H1 (cell line): Measurements from ENCODE around the gene HRH4. TPM values are rescaled to one million over a fixed set of nuclear protein-coding genes. Genes with fewer than 3 reads are reported as not detected.

Experiments
- CTCF ChIA-PET: fragments of 300-600 bp; sonication (Branson Sonifier 250); formaldehyde crosslinking; loops from one replicate; lab custom pipeline; 2021; ENCODE audit not compliant: partially characterized antibody; lab: Charles Lee
- POLR2A ChIA-PET: fragments of 300-600 bp; sonication (Branson Sonifier 250); formaldehyde crosslinking; loops from one replicate; lab custom pipeline; 2021; ENCODE audit warnings: inconsistent platforms; ENCODE audit not compliant: partially characterized antibody; lab: Charles Lee
- DNase-seq, 2 experiments: peaks; one replicate each; pipeline versions ENCODE4 v3.0.0 to v3.0.0-alpha.2; 2010 to 2022; ENCODE audit warnings: low spot score in 2 of 2, low read depth in 1 of 2, mixed read lengths in 1 of 2
- FAIRE-seq: peaks from 2 replicates; lab custom pipeline; 2011; peaks lifted over from hg19 to GRCh38; lab: Jason Lieb, UNC
- H2AFZ ChIP-seq: 2 replicates; pipeline ENCODE4 v1.8.1; 2012; ENCODE audit warnings: low read length, inconsistent platforms
- H2AK5ac ChIP-seq: 2 replicates; pipeline ENCODE4 v1.6.1; 2013; ENCODE audit warnings: low read depth, low read length
- H2BK120ac ChIP-seq: replicated peaks from 2 replicates; pipeline ENCODE3; 2013; ENCODE audit warnings: low read depth, low read length, inconsistent platforms
- H2BK12ac ChIP-seq: 2 replicates; pipeline ENCODE4 v1.6.1; 2013; ENCODE audit warnings: low read depth, low read length
- H2BK15ac ChIP-seq: 2 replicates; pipeline ENCODE4 v1.6.1; 2013; ENCODE audit warnings: low read length
- H2BK20ac ChIP-seq: 2 replicates; pipeline ENCODE4 v1.6.1; 2013; ENCODE audit warnings: low read length
- H2BK5ac ChIP-seq: 2 replicates; pipeline ENCODE4 v1.6.1; 2013; ENCODE audit warnings: low read depth, low read length
- H3K14ac ChIP-seq: 2 replicates; pipeline ENCODE4 v1.6.1; 2013; ENCODE audit warnings: inconsistent platforms; ENCODE audit not compliant: insufficient read length
- H3K18ac ChIP-seq: 2 replicates; pipeline ENCODE4 v1.6.1; 2013; ENCODE audit warnings: low read length; ENCODE audit errors: extremely low read depth
- H3K23ac ChIP-seq: 2 replicates; pipeline ENCODE4 v1.6.1; 2013; ENCODE audit warnings: inconsistent platforms; ENCODE audit not compliant: insufficient read length
- H3K23me2 ChIP-seq: 2 replicates; pipeline ENCODE4 v1.6.1; 2013; ENCODE audit warnings: low read depth, low read length
- H3K27ac ChIP-seq: 2 replicates; pipeline ENCODE4 v1.6.1; 2011; ENCODE audit warnings: low read depth, low read length, inconsistent platforms
- H3K27me3 ChIP-seq, 4 experiments: replicated peaks in 1 of 4; 1 replicate in 1 of 4; 2 replicates in 3 of 4; pipeline versions ENCODE4 v1.6.1 to v1.8.1; 2011 to 2013; ENCODE audit warnings: low read length in 3 of 4, mild to moderate bottlenecking in 3 of 4, inconsistent platforms in 2 of 4, mixed read lengths in 2 of 4, moderate library complexity in 1 of 4; ENCODE audit not compliant: control insufficient read depth in 3 of 4, insufficient read depth in 3 of 4; ENCODE audit errors: extremely low read depth in 1 of 4
- H3K36me3 ChIP-seq, 4 experiments: 2 replicates each; pipeline versions ENCODE4 v1.6.1 to v1.8.1; 2011 to 2013; ENCODE audit warnings: mild to moderate bottlenecking in 4 of 4, low read length in 3 of 4, moderate library complexity in 2 of 4, control low read depth in 1 of 4, inconsistent platforms in 1 of 4; ENCODE audit not compliant: insufficient read depth in 4 of 4, control insufficient read depth in 2 of 4
- H3K4ac ChIP-seq: replicated peaks from 2 replicates; pipeline ENCODE3; 2013; ENCODE audit warnings: low read length, low read depth, mixed read lengths, inconsistent platforms; ENCODE audit not compliant: insufficient read length
- H3K4me1 ChIP-seq, 4 experiments: replicated peaks in 1 of 4; 1 replicate in 1 of 4; 2 replicates in 3 of 4; pipeline versions ENCODE4 v1.6.1 to v1.8.1; 2011 to 2013; ENCODE audit warnings: low read length in 3 of 4, inconsistent platforms in 2 of 4, mixed read lengths in 1 of 4; ENCODE audit not compliant: insufficient read depth in 4 of 4, control insufficient read depth in 3 of 4
- H3K4me2 ChIP-seq, 2 experiments: 2 replicates each; pipeline versions ENCODE4 v1.6.1 to v1.8.1; 2011 to 2013; ENCODE audit warnings: low read depth in 2 of 2, low read length in 2 of 2, control low read depth in 1 of 2, inconsistent platforms in 1 of 2, mild to moderate bottlenecking in 1 of 2; ENCODE audit not compliant: insufficient read depth in 1 of 2
- H3K4me3 ChIP-seq, 4 experiments: fragments of 200-600, 300-600 bp in 1 of 4; sonication (generic), shearing (Covaris generic), sonication (Bioruptor Twin) in 1 of 4; 2 replicates each; pipeline versions ENCODE4 v1.5.1 to v1.8.1; 2011 to 2016; ENCODE audit warnings: low read length in 4 of 4, low read depth in 3 of 4, control low read depth in 2 of 4, inconsistent platforms in 2 of 4, mild to moderate bottlenecking in 2 of 4, mixed read lengths in 1 of 4, moderate library complexity in 1 of 4; ENCODE audit not compliant: insufficient read depth in 2 of 4; ENCODE audit errors: extremely low read depth in 1 of 4
- H3K56ac ChIP-seq: replicated peaks from 2 replicates; pipeline ENCODE3; 2013; ENCODE audit warnings: low read depth, mild to moderate bottlenecking, mixed read lengths, low read length, inconsistent platforms; ENCODE audit not compliant: insufficient read length
- H3K79me1 ChIP-seq: 2 replicates; pipeline ENCODE4 v1.6.1; 2013; ENCODE audit warnings: low read depth, low read length, control low read depth
- H3K79me2 ChIP-seq, 2 experiments: 2 replicates each; pipeline versions ENCODE4 v1.6.1 to v1.8.1; 2012 to 2013; ENCODE audit warnings: low read length in 2 of 2, mild to moderate bottlenecking in 2 of 2, inconsistent platforms in 1 of 2; ENCODE audit not compliant: insufficient read depth in 2 of 2, control insufficient read depth in 1 of 2
- H3K9ac ChIP-seq, 4 experiments: replicated peaks in 1 of 4; 1 replicate in 1 of 4; 2 replicates in 3 of 4; pipeline versions ENCODE4 v1.6.1 to v1.8.1; 2011 to 2013; ENCODE audit warnings: low read depth in 3 of 4, low read length in 3 of 4, control low read depth in 2 of 4, mild to moderate bottlenecking in 2 of 4, moderate library complexity in 2 of 4, inconsistent platforms in 1 of 4; ENCODE audit errors: extremely low read depth in 1 of 4
- H3K9me3 ChIP-seq, 2 experiments: 2 replicates each; pipeline versions ENCODE4 v1.6.1 to v1.8.1; 2012 to 2013; ENCODE audit warnings: mild to moderate bottlenecking in 2 of 2, moderate library complexity in 2 of 2, control low read depth in 1 of 2, inconsistent platforms in 1 of 2, low read depth in 1 of 2, low read length in 1 of 2, mixed read lengths in 1 of 2; ENCODE audit not compliant: insufficient read depth in 2 of 2
- H4K20me1 ChIP-seq, 2 experiments: replicated peaks in 1 of 2; 2 replicates each; pipeline versions ENCODE3 to v1.8.1; 2011 to 2013; ENCODE audit warnings: inconsistent platforms in 2 of 2, low read length in 2 of 2, mild to moderate bottlenecking in 1 of 2; ENCODE audit not compliant: insufficient read depth in 2 of 2, control insufficient read depth in 1 of 2
- H4K5ac ChIP-seq: 2 replicates; pipeline ENCODE4 v1.6.1; 2013; ENCODE audit warnings: low read length, low read depth, mixed read lengths, inconsistent platforms; ENCODE audit not compliant: insufficient read length
- H4K8ac ChIP-seq: 2 replicates; pipeline ENCODE4 v1.8.0; 2013; ENCODE audit warnings: mild to moderate bottlenecking, moderate library complexity, low read length, inconsistent platforms; ENCODE audit not compliant: insufficient read depth; ENCODE audit errors: extremely low read depth
- H4K91ac ChIP-seq: replicated peaks from 2 replicates; pipeline ENCODE3; 2013; ENCODE audit warnings: low read length, mixed read lengths, inconsistent platforms; ENCODE audit not compliant: insufficient read length
- CTCF ChIP-seq, 3 experiments: IDR thresholded peaks; 1 replicate in 2 of 3; 2 replicates in 1 of 3; pipeline versions ENCODE4 v1.5.1 to v1.6.1; 2011; ENCODE audit warnings: low read length in 3 of 3, mild to moderate bottlenecking in 3 of 3, inconsistent platforms in 2 of 3, low read depth in 1 of 3, moderate library complexity in 1 of 3; ENCODE audit not compliant: insufficient read depth in 1 of 3; ENCODE audit errors: control extremely low read depth in 1 of 3
- RAD21 ChIP-seq, 2 experiments: IDR thresholded peaks in 1 of 2; conservative IDR thresholded peaks in 1 of 2; 2 replicates each; pipeline ENCODE4 v1.6.1; 2011; ENCODE audit warnings: low read depth in 2 of 2, low read length in 2 of 2, improper control_type of control experiment in 1 of 2, inconsistent platforms in 1 of 2, mild to moderate bottlenecking in 1 of 2, moderate library complexity in 1 of 2
- RBBP5 ChIP-seq: IDR thresholded peaks from 2 replicates; pipeline ENCODE4 v1.7.1; 2012; ENCODE audit warnings: low read depth, mild to moderate bottlenecking, inconsistent platforms, low read length, moderate library complexity, borderline replicate concordance
- WGBS, 2 experiments: shearing (Covaris generic) in 1 of 2; methylation state at CpG; one replicate each; pipeline versions ENCODE4 v1.1.6 to v1.1.7; 2013 to 2015; ENCODE audit warnings: low lambda C conversion rate in 2 of 2, mixed read lengths in 2 of 2, inconsistent platforms in 1 of 2, low coverage in 1 of 2, missing lambda C conversion rate in 1 of 2; ENCODE audit not compliant: insufficient replicate concordance in 2 of 2, insufficient coverage in 1 of 2, insufficient read length in 1 of 2; ENCODE audit errors: extremely low coverage in 1 of 2, missing lambda C conversion rate in 1 of 2; 5-methylcytosine and 5-hydroxymethylcytosine counted together
- polyA plus RNA-seq, 7 experiments: library from polyadenylated mRNA; depleted of rRNA in 3 of 7; stranded (reverse) in 5 of 7; unstranded in 2 of 7; fragments of >200 nt in 5 of 7; fragments of 200-250 nt in 2 of 7; gene quantifications; 1 replicate in 5 of 7; 2 replicates in 1 of 7; 4 replicates in 1 of 7; pipeline versions ENCODE4 v1.2.1 to v1.2.3, GENCODE V29; 2011 to 2013; ENCODE audit warnings: missing spikeins in 2 of 7, mixed read lengths in 2 of 7
- total RNA-seq: library from RNA; stranded (reverse); fragmentation: NEBNext Ultra II Directional; extraction: Animal tissue kit (Norgen Biotek cat#: 25700); gene quantifications from 2 replicates; pipeline ENCODE4 v1.2.1, GENCODE V29; 2021

HRH4 gene
- total and polyA plus RNA-seq, 2 of the 8 experiments (the other 6 are each of a cell fraction or from before 2014, with no cell fraction given): 0.03 TPM; not detected in 1

GRCh38 chr18:24428709-24429108 lies 31.7 kb upstream of the HRH4 start:
- Histone ChIP-seq H4K8ac (no peak overlapping the region), H4K20me1 (no peaks in the 10 kb centered on the region), H3K79me1 (no peaks in the 10 kb centered on the region), H3K4ac (no peak overlapping the region), H3K18ac (no peak overlapping the region), H2BK20ac (no peak overlapping the region), H2AFZ (no peak overlapping the region), H3K4me3 (peak overlapping the region in 1 of 4 experiments; percentile 94; a peak in 2 of 8 replicates), H3K4me1 (peaks cover 0 to 6% (median 1%) of the 10 kb centered on the region in 4 experiments; a peak in 2 of 7 replicates), H3K9me3 (no peaks in the 10 kb centered on the region), H2BK15ac (no peak overlapping the region), H3K27me3 (no peaks in the 10 kb centered on the region), H4K91ac (no peak overlapping the region), H3K79me2 (peaks cover 0 to 21% of the 10 kb centered on the region in 2 experiments; a peak in 2 of 4 replicates), H2BK5ac (no peak overlapping the region), H2BK120ac (no peak overlapping the region), H3K14ac (no peak overlapping the region), H3K23ac (no peak overlapping the region), H3K36me3 (peaks cover 0 to 29% (median 7%) of the 10 kb centered on the region in 4 experiments; a peak in 3 of 8 replicates), H3K23me2 (peaks cover 3% of the 10 kb centered on the region; the same call in 1 of the 2 replicates), H3K9ac (no peak overlapping the region), H4K5ac (no peak overlapping the region), H3K56ac (no peak overlapping the region), H2AK5ac (no peak overlapping the region), H2BK12ac (no peak overlapping the region), H3K27ac (no peak overlapping the region), H3K4me2 (no peak overlapping the region)
- ChIA-PET POLR2A (interaction anchor here (1.1 to 2.9 kb wide), 2 partner anchors 31 to 70 kb away, joined by 3 to 18 read pairs; partner anchors contain the start of gene OSBPL1A), CTCF (interaction anchor here (0.7 to 1.9 kb wide), 12 partner anchors 12 to 248 kb away, joined by 3 to 10 read pairs (median 4); partner anchors contain the start of gene OSBPL1A)
- peak; percentile 62 for FAIRE-seq
- TF ChIP-seq RBBP5 (no peak), CTCF (IDR thresholded peaks at IDR 0.05; ENCODE audit: control extremely low read depth in 1 of 3, insufficient read depth in 1 of 3, low read depth in 1 of 3, low read length in 3 of 3) (peak in 2 of 3 experiments; percentile 3 to 35; a peak in 2 of 4 replicates), RAD21 (IDR thresholded peaks at IDR 0.05 in 1 of 2, conservative IDR thresholded peaks at IDR 0.05 in 1 of 2; ENCODE audit: low read depth in 2 of 2, low read length in 2 of 2) (0 out of 4 replicates have a peak, but pooled peaks of 1 of the 2 experiments have one; percentile 6)
- WGBS, 2 experiments: 90% methylated on average over 3 of the region's 3 CpGs; no CpG with 5 or more reads in 1 of the 2 experiments
- no peak for DNase-seq
